A673 (cell line): ENCODE measurements around the gene CABP4. TPM values are rescaled to one million over a fixed set of nuclear protein-coding genes. Genes with fewer than 3 reads are reported as not detected.
A peak's percentile ranks its signal among the peaks of the same experiment; 100 is the strongest.

Source experiments
- BruUV-seq: library from RNA; stranded (reverse); fragments of 400-500 nt; replicated peaks from 2 replicates; lab custom pipeline; 2021; lab: Mats Ljungman, UMichigan
- CTCF ChIA-PET: fragments of 300-600 bp; sonication (Branson Sonifier 250); formaldehyde crosslinking; loops from one replicate; lab custom pipeline; 2022; ENCODE audit warnings: antibody characterized with exemption; lab: Charles Lee
- POLR2A ChIA-PET: fragments of 300-600 bp; sonication (Branson Sonifier 250); formaldehyde crosslinking; loops from one replicate; lab custom pipeline; 2022; ENCODE audit warnings: antibody characterized with exemption; ENCODE audit not compliant: low non-redundant PET; lab: Charles Lee
- DNase-seq: peaks from one replicate; pipeline ENCODE4 v3.0.0-alpha.2; 2015; ENCODE audit warnings: low spot score
- H3K27ac ChIP-seq: fragments of 200-600 bp; sonication (generic); 2 replicates; pipeline ENCODE4 v1.5.1; 2016; ENCODE audit warnings: mixed run types, low read depth, mild to moderate bottlenecking, mixed read lengths, antibody characterized with exemption, low read length; ENCODE audit not compliant: poor library complexity, severe bottlenecking
- H3K27me3 ChIP-seq: fragments of 200-600 bp; sonication (generic); replicated peaks from 2 replicates; pipeline ENCODE4 v1.6.1; 2017; ENCODE audit warnings: mixed run types, low read depth, mild to moderate bottlenecking, mixed read lengths, antibody characterized with exemption, low read length; ENCODE audit not compliant: insufficient read depth, poor library complexity
- H3K36me3 ChIP-seq: fragments of 200-600 bp; sonication (generic); 2 replicates; pipeline ENCODE4 v1.6.1; 2016; ENCODE audit warnings: mixed run types, mild to moderate bottlenecking, mixed read lengths, antibody characterized with exemption, low read length; ENCODE audit not compliant: insufficient read depth, poor library complexity, severe bottlenecking
- H3K4me1 ChIP-seq: fragments of 200-600 bp; sonication (generic); 2 replicates; pipeline ENCODE4 v1.6.1; 2017; ENCODE audit warnings: mixed run types, mild to moderate bottlenecking, mixed read lengths, antibody characterized with exemption, low read length; ENCODE audit not compliant: insufficient read depth, poor library complexity, severe bottlenecking
- H3K4me3 ChIP-seq: fragments of 200-600 bp; sonication (generic); 2 replicates; pipeline ENCODE4 v1.5.1; 2016; ENCODE audit warnings: low read depth, mixed run types, mild to moderate bottlenecking, mixed read lengths, low read length; ENCODE audit not compliant: poor library complexity, severe bottlenecking
- H3K9me3 ChIP-seq: fragments of 200-600 bp; sonication (generic); 2 replicates; pipeline ENCODE4 v1.6.1; 2016; ENCODE audit warnings: mixed run types, low read depth, mild to moderate bottlenecking, mixed read lengths, antibody characterized with exemption, low read length; ENCODE audit not compliant: poor library complexity, severe bottlenecking
- EZH2 ChIP-seq: fragments of 200-600 bp; sonication (generic); IDR thresholded peaks from 2 replicates; pipeline ENCODE4 v1.6.1; 2017; ENCODE audit warnings: borderline replicate concordance, low read depth, mild to moderate bottlenecking, mixed read lengths, antibody characterized with exemption, low read length; ENCODE audit not compliant: poor library complexity, severe bottlenecking
- intact Hi-C: fragments of 100-400 bp; cut with micrococcal nuclease; formaldehyde crosslinking; loops from one replicate; pipeline ENCODE4 v1.10.0; 2022; ENCODE audit not compliant: unreplicated experiment
- total RNA-seq: library from RNA; stranded (reverse); gene quantifications from 2 replicates; pipeline ENCODE4 v1.2.3, GENCODE V29; 2021
- TF ChIP-seq, protein P1 (sequence below): fragments of 300-800, 200-600 bp; sonication (generic); conservative IDR thresholded peaks from 2 replicates; pipeline ENCODE4 v1.5.1; 2017; ENCODE audit warnings: low read depth, mild to moderate bottlenecking, antibody characterized with exemption, low read length, moderate library complexity, mixed read lengths

The CABP4 gene
- total RNA-seq, 1 experiment from 2014 or later, result not detected

DNA sequence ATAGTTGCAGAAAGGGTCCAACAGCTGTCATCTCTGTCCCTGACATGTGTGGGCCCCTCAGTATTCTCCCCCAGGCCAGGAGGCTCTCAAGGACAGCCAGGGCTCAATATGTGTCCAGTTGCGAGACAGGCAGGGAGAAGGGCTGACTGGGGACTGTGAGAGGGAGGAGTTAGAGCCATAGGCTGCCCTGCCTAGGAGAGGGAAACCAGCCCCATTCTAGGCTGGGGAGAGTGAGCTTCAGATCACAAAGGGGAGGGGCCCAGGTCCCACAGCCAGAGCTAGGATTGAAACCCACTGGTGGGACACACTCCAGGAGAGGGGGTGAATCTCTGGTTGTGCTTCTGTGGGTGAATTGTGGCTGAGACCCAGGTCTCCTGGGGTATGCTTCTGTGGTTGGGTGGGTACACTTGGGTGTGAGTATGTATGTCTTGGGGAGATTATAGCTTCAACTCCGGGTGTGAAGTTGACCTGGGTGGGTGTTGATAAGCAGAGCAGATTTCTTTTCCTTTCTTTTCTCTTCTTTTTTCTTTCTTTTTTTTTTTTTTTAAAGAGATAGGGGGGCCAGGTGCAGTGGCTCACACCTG is 41.8 kb upstream of the CABP4 start:
- ChIA-PET POLR2A (interaction anchor here (0.6 kb wide), 1 partner anchor 349 kb away, joined by 10 read pairs; no protein-coding TSS in a partner anchor), CTCF (interaction anchor here (1.2 kb wide), 1 partner anchor 12 kb away, joined by 5 read pairs; the partner anchor contains the start of gene PPP1CA)
- H3K4me3 ChIP-seq, result no peak overlapping the region
- no TSS peak for BruUV-seq
- no peak for DNase-seq
- no peak overlapping the region for H3K27ac ChIP-seq
- TF ChIP-seq, protein P1, sequence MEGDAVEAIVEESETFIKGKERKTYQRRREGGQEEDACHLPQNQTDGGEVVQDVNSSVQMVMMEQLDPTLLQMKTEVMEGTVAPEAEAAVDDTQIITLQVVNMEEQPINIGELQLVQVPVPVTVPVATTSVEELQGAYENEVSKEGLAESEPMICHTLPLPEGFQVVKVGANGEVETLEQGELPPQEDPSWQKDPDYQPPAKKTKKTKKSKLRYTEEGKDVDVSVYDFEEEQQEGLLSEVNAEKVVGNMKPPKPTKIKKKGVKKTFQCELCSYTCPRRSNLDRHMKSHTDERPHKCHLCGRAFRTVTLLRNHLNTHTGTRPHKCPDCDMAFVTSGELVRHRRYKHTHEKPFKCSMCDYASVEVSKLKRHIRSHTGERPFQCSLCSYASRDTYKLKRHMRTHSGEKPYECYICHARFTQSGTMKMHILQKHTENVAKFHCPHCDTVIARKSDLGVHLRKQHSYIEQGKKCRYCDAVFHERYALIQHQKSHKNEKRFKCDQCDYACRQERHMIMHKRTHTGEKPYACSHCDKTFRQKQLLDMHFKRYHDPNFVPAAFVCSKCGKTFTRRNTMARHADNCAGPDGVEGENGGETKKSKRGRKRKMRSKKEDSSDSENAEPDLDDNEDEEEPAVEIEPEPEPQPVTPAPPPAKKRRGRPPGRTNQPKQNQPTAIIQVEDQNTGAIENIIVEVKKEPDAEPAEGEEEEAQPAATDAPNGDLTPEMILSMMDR, result no peak
- no peak for TF ChIP-seq EZH2
- no peaks in the 10 kb centered on the region for H3K27me3 ChIP-seq
- H3K4me1 ChIP-seq, result peaks cover 25% of the 10 kb centered on the region
- H3K36me3 ChIP-seq, result no peaks in the 10 kb centered on the region
- H3K9me3 ChIP-seq, result no peaks in the 10 kb centered on the region
- intact Hi-C loops, result no loop called here

DNA sequence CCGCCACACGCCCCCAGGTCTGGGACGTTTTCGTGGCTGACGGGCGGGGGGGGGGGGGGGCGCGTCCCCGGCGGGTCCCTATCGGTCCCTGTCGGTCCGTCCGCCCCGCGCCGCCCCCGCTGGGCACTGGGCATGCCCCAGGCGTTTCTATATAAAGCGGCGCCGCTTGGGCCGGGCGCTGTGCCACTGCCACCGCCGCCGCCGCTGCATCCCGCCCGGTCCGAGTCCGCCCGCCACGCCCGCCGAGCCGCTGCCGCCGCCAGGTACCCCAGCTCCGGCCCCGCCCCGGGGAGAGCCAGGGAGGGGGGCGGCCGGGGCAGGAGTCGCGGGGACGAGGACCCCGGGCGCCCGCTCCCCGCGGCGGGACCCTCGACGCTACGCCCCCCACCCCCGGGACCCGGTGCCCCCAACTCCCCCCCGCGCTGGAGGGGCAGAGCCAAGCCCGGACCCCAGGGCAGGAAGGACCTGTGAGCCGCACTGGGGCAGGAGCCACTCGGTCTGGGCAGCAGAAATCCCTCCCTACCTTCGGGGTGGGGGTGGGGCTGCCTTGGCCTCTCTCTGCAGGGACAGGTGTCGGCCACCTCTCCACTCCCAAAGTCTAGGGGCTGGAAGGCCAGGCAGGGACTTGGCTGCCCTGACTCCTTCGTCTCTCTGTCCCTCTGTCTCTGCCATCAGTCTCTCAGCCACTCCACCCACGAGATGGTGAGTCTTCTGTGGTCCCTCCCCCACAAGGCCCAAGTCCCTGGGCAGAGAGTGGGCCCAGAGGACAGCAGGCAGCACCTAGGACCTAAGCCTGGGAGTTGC is 39.5 kb upstream of the CABP4 start, which contains the start of gene CARNS1:
Gene CARNS1 (plus strand): TSS at position 178 of the 804 bp plus-strand sequence. CDS start 522 bp downstream, at position 700.
- Histone ChIP-seq H3K36me3 (no peaks in the 10 kb centered on the region), H3K4me1 (peaks cover 36% of the 10 kb centered on the region), H3K4me3 (peak within 1 kb of the TSS; percentile 37), H3K27ac (no peak within 1 kb of the TSS), H3K9me3 (no peaks in the 10 kb centered on the region), H3K27me3 (no peaks in the 10 kb centered on the region)
- BruUV-seq, result no TSS peak
- DNase-seq, result no peak
- no peak for TF ChIP-seq EZH2
- TF ChIP-seq, protein P1, result no peak
- CTCF ChIA-PET, result no interaction called here
- POLR2A ChIA-PET, result no interaction called here
- intact Hi-C loops, result no loop called here

DNA sequence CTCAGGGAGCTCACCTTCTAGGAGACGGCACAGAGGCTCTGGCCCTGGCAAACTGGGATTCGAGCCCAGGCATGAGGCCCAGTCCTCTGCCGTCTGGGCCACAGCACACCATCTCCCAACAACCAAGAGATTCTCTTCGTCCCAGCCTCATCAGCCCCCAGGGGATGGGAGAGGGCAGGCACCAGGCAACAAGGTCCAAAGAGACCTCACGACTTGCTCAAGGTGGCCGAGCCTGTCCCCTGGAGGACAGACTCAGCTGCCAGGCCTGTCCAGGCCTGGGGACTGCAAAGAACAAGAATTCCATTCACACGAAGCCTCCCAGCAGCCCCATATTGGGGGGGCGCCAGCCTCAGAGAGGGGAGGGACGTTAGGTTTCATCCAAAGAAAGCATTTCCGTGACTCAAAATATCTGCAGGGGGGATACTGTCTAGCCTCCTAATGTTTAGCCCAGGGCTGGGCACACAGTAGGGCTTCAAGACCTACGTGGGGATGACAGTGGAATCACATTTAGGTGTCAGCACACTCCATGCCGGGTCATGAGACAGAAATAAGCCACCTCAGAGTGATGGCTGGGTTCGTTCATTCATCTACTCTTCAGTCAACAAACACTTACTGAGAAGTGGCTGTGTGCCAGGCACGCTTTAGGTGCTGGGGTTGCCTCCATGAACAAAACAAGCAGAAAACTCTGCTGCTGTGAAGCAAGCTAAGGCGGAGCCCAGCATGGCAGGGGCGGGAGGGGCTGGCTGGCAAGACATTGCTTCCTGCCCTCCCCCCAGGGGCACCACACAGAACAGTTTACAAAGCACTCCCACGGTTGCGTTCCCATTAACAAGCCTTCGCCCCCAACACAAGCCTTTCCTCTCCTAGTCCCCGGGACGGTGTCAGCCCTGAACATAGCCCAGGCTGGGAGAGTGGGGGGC is 38.5 kb upstream of the CABP4 start:
- no peak for TF ChIP-seq EZH2
- TF ChIP-seq, protein P1, result no peak
- Histone ChIP-seq H3K36me3 (no peaks in the 10 kb centered on the region), H3K27me3 (no peaks in the 10 kb centered on the region), H3K4me3 (no peak overlapping the region), H3K9me3 (no peaks in the 10 kb centered on the region), H3K4me1 (peaks cover 36% of the 10 kb centered on the region), H3K27ac (peak overlapping the region; percentile 27)
- DNase-seq, result peak; percentile 92
- CTCF ChIA-PET, result interaction anchor here (1.0 kb wide), 1 partner anchor 15 kb away, joined by 4 read pairs; the partner anchor contains the start of gene PPP1CA
- no TSS peak for BruUV-seq
- POLR2A ChIA-PET, result no interaction called here
- intact Hi-C loops, result no loop called here
